Activated T-helper 1 cell treated with anti-CD3 and anti-CD28 coated beads, Interleukin-12 subunit alpha, Interleukin-12 subunit beta, Interleukin-2, Interleukin-4 antibody, amounts not matched to agents 30 ng/mL and 10 ng/mL and 1 ng/mL, durations not matched to agents 14 hours and 24 hours and 36 hours (primary cell): ENCODE data around the gene ZNG1A. TPM values are rescaled to one million over a fixed set of nuclear protein-coding genes. Genes with fewer than 3 reads are reported as not detected.
A peak's percentile ranks its signal among the peaks of the same experiment; 100 is the strongest.
"Not testable (repeated sequence)": the region's sequence is repeated elsewhere in the genome, so short reads cannot be mapped to it uniquely, and the experiment has no call there.

Experiments used
- DNase-seq: peaks from one replicate; pipeline ENCODE4 v3.0.0; 2021; ENCODE audit warnings: low spot score
- H3K27ac Mint-ChIP-seq: one replicate; pipeline ENCODE4 v1.8.0; 2021; ENCODE audit warnings: mild to moderate bottlenecking, mixed read lengths
- H3K27me3 Mint-ChIP-seq: one replicate; pipeline ENCODE4 v1.8.0; 2022; ENCODE audit warnings: mild to moderate bottlenecking, moderate library complexity, mixed read lengths; ENCODE audit not compliant: insufficient read depth
- H3K36me3 Mint-ChIP-seq: one replicate; pipeline ENCODE4 v1.8.0; 2021; ENCODE audit warnings: low read depth, mixed read lengths
- H3K4me1 Mint-ChIP-seq: one replicate; pipeline ENCODE4 v1.8.0; 2021; ENCODE audit warnings: low read depth, mixed read lengths
- H3K4me3 Mint-ChIP-seq: one replicate; pipeline ENCODE4 v1.8.0; 2021; ENCODE audit warnings: mild to moderate bottlenecking, moderate library complexity, mixed read lengths
- H3K9me3 Mint-ChIP-seq: one replicate; pipeline ENCODE4 v1.8.0; 2021; ENCODE audit warnings: mixed read lengths
- intact Hi-C: fragments of 100-400 bp; cut with micrococcal nuclease; formaldehyde crosslinking; loops from one replicate; pipeline ENCODE4 v1.15.1; 2024
- total RNA-seq: library from RNA; stranded (reverse); gene quantifications from 2 replicates; pipeline ENCODE4 v1.2.3, GENCODE V29; 2022

Gene ZNG1A
- total RNA-seq, 1 donor from 2014 or later: 30.4 TPM

DNA sequence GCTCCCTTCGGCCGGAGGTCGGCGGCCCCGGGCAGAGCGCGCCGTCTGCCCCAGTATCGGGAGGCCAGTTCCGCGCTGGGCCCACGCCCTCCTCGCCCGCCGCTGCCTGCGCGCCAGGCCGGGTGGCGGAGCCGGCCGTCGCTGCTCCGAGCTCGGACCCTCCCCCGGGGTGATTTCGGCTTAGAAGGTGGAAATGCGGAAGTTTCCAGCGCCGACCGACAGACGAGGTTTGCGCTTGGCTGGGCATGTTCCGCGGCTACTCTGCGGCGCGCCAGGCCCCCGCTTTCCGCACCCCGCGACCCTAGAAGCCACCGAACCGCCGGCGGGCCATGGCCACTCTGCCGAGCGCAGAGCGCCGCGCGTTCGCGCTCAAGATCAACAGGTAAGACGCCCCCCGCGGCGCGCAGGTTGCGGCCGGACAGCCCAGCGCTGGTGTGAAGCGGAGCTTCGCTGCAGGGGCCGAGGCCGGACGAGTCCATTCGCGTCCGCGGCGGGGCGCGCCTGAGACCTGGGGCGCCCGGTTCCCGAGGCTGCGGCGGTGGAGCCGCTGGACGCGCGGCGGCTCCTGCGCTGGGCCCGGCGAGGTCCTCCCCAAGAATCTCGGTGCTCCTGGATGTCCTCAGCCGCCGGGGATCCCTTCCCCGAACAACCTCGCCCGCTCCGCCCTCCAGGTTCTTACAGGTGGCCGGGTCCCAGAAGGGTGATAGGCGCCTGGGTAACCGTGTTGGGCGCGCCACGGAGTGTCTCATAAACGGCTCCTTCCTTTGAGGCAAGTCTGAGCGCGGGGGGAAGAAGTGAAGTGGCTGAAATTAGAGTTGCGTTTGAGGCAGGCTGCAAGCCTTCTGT, 36.0 kb upstream of the ZNG1A start, which contains the start of gene DOCK8:
Gene DOCK8, plus strand, starts transcription at position 218 of the 846 bp plus-strand sequence. Its CDS starts 112 bp downstream, at position 330.
- H3K4me1 Mint-ChIP-seq: peaks cover 24% of the 10 kb centered on the region
- intact Hi-C loops: loop anchor here (1.0 to 2.0 kb wide), 2 partner anchors 57 to 66 kb away; no protein-coding TSS in a partner anchor
- H3K4me3 Mint-ChIP-seq: peak within 1 kb of the TSS; percentile 83
- no peaks in the 10 kb centered on the region for H3K9me3 Mint-ChIP-seq
- H3K27me3 Mint-ChIP-seq: no peaks in the 10 kb centered on the region
- peak; percentile 58 for DNase-seq
- H3K27ac Mint-ChIP-seq: peak within 1 kb of the TSS; percentile 85
- no peaks in the 10 kb centered on the region for H3K36me3 Mint-ChIP-seq

DNA sequence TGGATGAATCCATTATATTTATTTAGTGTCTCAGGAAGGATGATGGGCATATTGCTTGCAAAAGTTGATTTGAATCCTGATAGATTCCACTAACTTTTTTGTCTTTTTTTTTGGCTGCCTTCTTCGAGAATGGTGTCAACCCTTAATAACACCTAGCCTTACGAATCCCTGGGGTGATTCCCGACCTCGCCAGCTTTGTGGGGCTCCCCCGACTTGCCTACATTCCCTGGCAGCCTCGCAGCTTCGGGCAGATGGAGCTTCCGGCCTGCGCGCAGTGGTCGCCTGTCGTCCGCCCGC, 35.4 kb upstream of the ZNG1A start:
- H3K9me3 Mint-ChIP-seq: no peaks in the 10 kb centered on the region
- H3K4me3 Mint-ChIP-seq: peak overlapping the region; percentile 83
- no peaks in the 10 kb centered on the region for H3K27me3 Mint-ChIP-seq
- intact Hi-C loops: loop anchor here (2.0 kb wide), 1 partner anchor 67 kb away; no protein-coding TSS in a partner anchor
- no peaks in the 10 kb centered on the region for H3K36me3 Mint-ChIP-seq
- peaks cover 20% of the 10 kb centered on the region for H3K4me1 Mint-ChIP-seq
- no peak for DNase-seq
- H3K27ac Mint-ChIP-seq: peak overlapping the region; percentile 19

GRCh38 chr9:213901-214300, 35.0 kb upstream of the ZNG1A start:
- intact Hi-C loops: loop anchor here (2.0 kb wide), 1 partner anchor 67 kb away; no protein-coding TSS in a partner anchor

DNA sequence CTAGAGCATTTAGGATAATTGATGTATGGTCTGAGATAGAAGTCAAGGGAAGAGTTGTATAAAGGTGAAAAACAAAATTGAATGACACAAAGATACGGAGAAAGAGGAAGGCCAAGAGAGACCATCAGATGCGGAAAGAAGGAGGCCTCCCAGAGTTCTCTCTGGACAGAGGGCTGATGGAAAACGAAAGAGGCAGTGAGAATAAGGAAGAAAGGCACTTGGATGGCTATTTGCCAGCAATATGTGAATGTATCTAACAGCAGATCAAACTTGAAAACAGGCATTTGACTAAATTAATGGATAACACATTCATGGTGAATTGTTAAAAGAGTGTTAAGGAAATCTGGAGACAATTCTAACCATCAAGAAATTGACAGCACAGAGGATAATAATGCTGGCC, 33.4 kb upstream of the ZNG1A start:
- intact Hi-C loops: no loop called here
- Mint-ChIP-seq H3K4me1 (peaks cover 18% of the 10 kb centered on the region), H3K9me3 (no peaks in the 10 kb centered on the region), H3K36me3 (no peaks in the 10 kb centered on the region), H3K4me3 (no peak overlapping the region), H3K27ac (no peak overlapping the region), H3K27me3 (peaks cover 3% of the 10 kb centered on the region)
- DNase-seq: no peak

More at GRCh38 chr9:213901-214300, 35.0 kb upstream of the ZNG1A start:
- not testable (repeated sequence) for DNase-seq, H3K27me3 Mint-ChIP-seq, H3K36me3 Mint-ChIP-seq, H3K9me3 Mint-ChIP-seq, H3K27ac Mint-ChIP-seq
- Mint-ChIP-seq H3K4me3 (peak overlapping the region; percentile 83), H3K4me1 (peaks cover 20% of the 10 kb centered on the region)

DNA sequence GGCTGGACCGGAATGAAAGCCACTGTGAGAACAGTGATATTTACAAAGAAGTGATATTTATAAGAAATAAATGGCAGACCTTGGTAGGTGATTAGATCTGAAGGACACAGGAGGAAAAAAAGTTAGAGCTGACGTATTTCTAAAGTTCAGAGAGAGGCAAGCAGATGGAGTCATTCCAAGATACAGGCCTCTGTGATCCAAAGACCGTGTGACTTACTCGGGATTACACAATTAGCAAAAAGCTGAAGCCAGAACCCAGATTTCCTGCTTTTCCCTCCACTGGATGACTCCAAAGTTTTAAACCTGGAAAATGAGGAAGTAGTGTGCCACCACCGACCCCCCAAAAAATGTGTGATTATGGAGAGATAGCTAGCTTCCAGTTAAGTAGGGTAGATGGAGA, 32.7 kb upstream of the ZNG1A start:
- Mint-ChIP-seq H3K4me1 (peaks cover 11% of the 10 kb centered on the region), H3K36me3 (no peaks in the 10 kb centered on the region), H3K9me3 (no peaks in the 10 kb centered on the region), H3K27me3 (peaks cover 3% of the 10 kb centered on the region), H3K4me3 (no peak overlapping the region), H3K27ac (no peak overlapping the region)
- intact Hi-C loops: no loop called here
- no peak for DNase-seq

GRCh38 chr9:211036-211435, 32.2 kb upstream of the ZNG1A start:
- no peak for DNase-seq
- Mint-ChIP-seq H3K36me3 (no peaks in the 10 kb centered on the region), H3K27me3 (peaks cover 3% of the 10 kb centered on the region), H3K4me1 (peaks cover 6% of the 10 kb centered on the region), H3K27ac (no peak overlapping the region), H3K4me3 (no peak overlapping the region), H3K9me3 (no peaks in the 10 kb centered on the region)
- intact Hi-C loops: no loop called here

- peaks cover 9% of the 10 kb centered on the region for H3K27me3 Mint-ChIP-seq
- no peaks in the 10 kb centered on the region for H3K9me3 Mint-ChIP-seq
- no peak overlapping the region for H3K27ac Mint-ChIP-seq
- intact Hi-C loops: no loop called here
- no peaks in the 10 kb centered on the region for H3K4me1 Mint-ChIP-seq
- H3K4me3 Mint-ChIP-seq: no peak overlapping the region
- no peak for DNase-seq
- no peaks in the 10 kb centered on the region for H3K36me3 Mint-ChIP-seq
Measured at GRCh38 chr9:209143-209758, 30.4 kb upstream of the ZNG1A start.

GRCh38 chr9:206481-206880, 27.6 kb upstream of the ZNG1A start:
- no peak for DNase-seq
- H3K36me3 Mint-ChIP-seq: no peaks in the 10 kb centered on the region
- H3K4me3 Mint-ChIP-seq: no peak overlapping the region
- no peaks in the 10 kb centered on the region for H3K4me1 Mint-ChIP-seq
- peaks cover 9% of the 10 kb centered on the region for H3K27me3 Mint-ChIP-seq
- no peak overlapping the region for H3K27ac Mint-ChIP-seq
- intact Hi-C loops: no loop called here
- H3K9me3 Mint-ChIP-seq: no peaks in the 10 kb centered on the region

GRCh38 chr9:199601-200000, 20.7 kb upstream of the ZNG1A start:
- H3K9me3 Mint-ChIP-seq, H3K36me3 Mint-ChIP-seq, intact Hi-C loops, H3K4me1 Mint-ChIP-seq, DNase-seq, H3K27ac Mint-ChIP-seq, H3K4me3 Mint-ChIP-seq, H3K27me3 Mint-ChIP-seq: not testable (repeated sequence)

- peak overlapping the region; percentile 73 for H3K27ac Mint-ChIP-seq
- not testable (repeated sequence) for H3K36me3 Mint-ChIP-seq, DNase-seq, H3K9me3 Mint-ChIP-seq, H3K4me1 Mint-ChIP-seq, H3K27me3 Mint-ChIP-seq
- intact Hi-C loops: loop anchor here (5.0 kb wide), 1 partner anchor 94 kb away; no protein-coding TSS in a partner anchor
- peak overlapping the region; percentile 83 for H3K4me3 Mint-ChIP-seq
Measured at GRCh38 chr9:178140-178825, 573 bp downstream of the ZNG1A start.

- H3K4me1 Mint-ChIP-seq, intact Hi-C loops, H3K9me3 Mint-ChIP-seq, H3K36me3 Mint-ChIP-seq, H3K27me3 Mint-ChIP-seq, DNase-seq, H3K4me3 Mint-ChIP-seq, H3K27ac Mint-ChIP-seq: not testable (repeated sequence)
Measured at GRCh38 chr9:169757-170156, 9.1 kb downstream of the ZNG1A start.

GRCh38 chr9:159871-160270, 19.0 kb downstream of the ZNG1A start:
- DNase-seq, H3K36me3 Mint-ChIP-seq, H3K9me3 Mint-ChIP-seq, H3K27me3 Mint-ChIP-seq, H3K27ac Mint-ChIP-seq, H3K4me1 Mint-ChIP-seq, intact Hi-C loops, H3K4me3 Mint-ChIP-seq: not testable (repeated sequence)

- intact Hi-C loops, H3K4me3 Mint-ChIP-seq, DNase-seq, H3K27me3 Mint-ChIP-seq, H3K36me3 Mint-ChIP-seq, H3K27ac Mint-ChIP-seq, H3K9me3 Mint-ChIP-seq, H3K4me1 Mint-ChIP-seq: not testable (repeated sequence)
Measured at GRCh38 chr9:151173-151572, 27.7 kb downstream of the ZNG1A start.
